Measurements from ENCODE around the gene RHOH. TPM values are rescaled to one million over a fixed set of nuclear protein-coding genes. Genes with fewer than 3 reads are reported as not detected.
A peak's percentile ranks its signal among the peaks of the same experiment; 100 is the strongest.
"Not testable (repeated sequence)": the region's sequence is repeated elsewhere in the genome, so short reads cannot be mapped to it uniquely, and the experiment has no call there.

RHOH gene, protein sequence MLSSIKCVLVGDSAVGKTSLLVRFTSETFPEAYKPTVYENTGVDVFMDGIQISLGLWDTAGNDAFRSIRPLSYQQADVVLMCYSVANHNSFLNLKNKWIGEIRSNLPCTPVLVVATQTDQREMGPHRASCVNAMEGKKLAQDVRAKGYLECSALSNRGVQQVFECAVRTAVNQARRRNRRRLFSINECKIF
- total RNA-seq, result 164 TPM

DNA sequence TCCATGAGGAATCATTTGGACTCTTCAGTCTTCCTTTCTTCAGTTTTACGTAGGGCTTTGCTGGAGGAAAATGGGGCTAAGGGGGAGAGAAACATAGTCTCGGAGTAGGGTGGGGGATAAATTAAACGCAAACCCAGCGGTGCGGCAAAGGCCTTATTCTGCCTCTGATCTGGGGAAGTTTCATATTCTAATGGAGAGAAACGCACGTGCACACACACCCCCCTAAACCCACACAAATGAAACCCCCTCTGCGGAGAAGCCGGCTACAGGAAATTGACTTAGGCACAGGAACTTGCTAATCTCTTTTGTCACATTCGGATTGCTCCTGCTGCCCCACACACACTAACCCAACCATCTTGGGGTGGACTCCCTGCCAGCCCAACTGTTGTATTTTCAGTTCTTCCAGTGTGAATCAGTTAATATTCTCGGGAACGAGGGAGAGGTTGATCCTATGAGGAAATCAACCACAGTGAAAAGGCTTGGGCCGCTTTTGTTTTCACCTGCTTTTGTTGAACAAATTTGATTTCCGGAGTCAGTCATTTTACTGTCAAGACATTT lies at the start of gene RHOH:
Gene RHOH (plus strand): TSS at position 308 of the 558 bp plus-strand sequence. CDS start 46,356 bp downstream, outside the sequence.
- Histone ChIP-seq H3K27me3 (ENCODE audit: insufficient read depth, low read length) (no peaks in the 10 kb centered on the region), H3K4me3 (ENCODE audit: low read length) (peak within 1 kb of the TSS; percentile 91), H3K9me3 (ENCODE audit: low read depth, low read length) (no peaks in the 10 kb centered on the region), H3K4me1 (ENCODE audit: insufficient read depth, low read length) (peaks cover 90% of the 10 kb centered on the region)

DNA sequence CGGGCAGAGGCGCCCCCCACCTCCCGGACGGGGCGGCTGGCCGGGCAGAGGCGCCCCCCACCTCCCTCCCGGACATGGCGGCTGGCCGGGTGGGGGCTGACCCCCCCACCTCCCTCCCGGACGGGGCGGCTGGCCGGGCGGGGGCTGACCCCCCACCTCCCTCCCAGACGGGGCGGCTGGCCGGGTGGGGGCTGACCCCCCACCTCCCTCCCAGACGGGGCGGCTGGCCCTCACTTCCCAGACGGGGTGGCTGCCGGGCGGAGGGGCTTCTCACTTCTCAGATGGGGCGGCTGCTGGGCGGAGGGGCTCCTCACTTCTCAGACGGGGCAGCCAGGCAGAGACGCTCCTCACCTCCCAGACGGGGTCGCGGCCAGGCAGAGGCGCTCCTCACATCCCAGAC lies 49.3 kb upstream of the RHOH start:
- H3K27me3 ChIP-seq (ENCODE audit: insufficient read depth, low read length); H3K9me3 ChIP-seq (ENCODE audit: low read depth, low read length); H3K4me1 ChIP-seq (ENCODE audit: insufficient read depth, low read length); H3K4me3 ChIP-seq (ENCODE audit: low read length): not testable (repeated sequence)

DNA sequence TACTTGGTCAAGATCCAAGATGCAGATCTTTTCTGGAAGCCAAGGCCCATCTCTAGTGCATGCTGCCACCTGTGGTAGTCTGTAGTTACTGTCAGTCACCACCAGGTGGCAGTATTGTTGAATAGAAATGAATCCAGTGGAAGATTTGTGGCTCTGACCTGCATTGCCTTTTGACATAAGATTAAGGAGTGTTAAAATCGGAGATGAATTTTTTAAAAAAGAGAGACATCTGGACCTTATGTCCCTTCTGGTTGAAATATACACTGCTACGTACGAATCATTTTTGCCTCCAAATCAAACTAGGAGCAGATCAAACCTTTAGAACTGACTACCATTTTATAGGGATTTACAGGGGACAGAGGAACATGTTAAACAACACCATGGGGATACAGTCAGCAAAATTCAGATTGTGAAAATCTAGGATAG lies 46.9 kb upstream of the RHOH start:
- no peaks in the 10 kb centered on the region for H3K27me3 ChIP-seq (ENCODE audit: insufficient read depth, low read length)
- no peaks in the 10 kb centered on the region for H3K4me1 ChIP-seq (ENCODE audit: insufficient read depth, low read length)
- H3K4me3 ChIP-seq (ENCODE audit: low read length), result no peak overlapping the region
- no peaks in the 10 kb centered on the region for H3K9me3 ChIP-seq (ENCODE audit: low read depth, low read length)

DNA sequence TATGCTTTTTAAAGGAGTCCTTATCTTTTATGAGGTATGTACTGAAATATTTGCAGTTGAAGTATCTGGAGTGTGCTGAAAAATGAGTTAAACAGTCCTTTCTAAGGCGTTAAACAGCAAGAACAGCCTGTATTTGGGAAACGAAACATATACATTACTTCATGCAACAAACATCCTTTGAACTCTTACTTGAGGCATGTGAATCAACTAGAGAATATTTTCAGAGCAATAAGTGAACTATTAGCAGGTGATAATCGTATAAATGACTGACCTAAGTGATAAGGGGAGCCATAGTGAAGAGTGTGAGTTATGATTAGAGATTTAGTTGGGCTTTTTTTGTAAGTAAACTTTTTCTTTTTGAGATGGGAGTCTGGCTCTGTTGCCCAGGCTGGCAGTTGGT lies 45.9 kb upstream of the RHOH start:
- Histone ChIP-seq H3K9me3 (ENCODE audit: low read depth, low read length) (no peaks in the 10 kb centered on the region), H3K4me1 (ENCODE audit: insufficient read depth, low read length) (no peaks in the 10 kb centered on the region), H3K27me3 (ENCODE audit: insufficient read depth, low read length) (no peaks in the 10 kb centered on the region), H3K4me3 (ENCODE audit: low read length) (no peak overlapping the region)

DNA sequence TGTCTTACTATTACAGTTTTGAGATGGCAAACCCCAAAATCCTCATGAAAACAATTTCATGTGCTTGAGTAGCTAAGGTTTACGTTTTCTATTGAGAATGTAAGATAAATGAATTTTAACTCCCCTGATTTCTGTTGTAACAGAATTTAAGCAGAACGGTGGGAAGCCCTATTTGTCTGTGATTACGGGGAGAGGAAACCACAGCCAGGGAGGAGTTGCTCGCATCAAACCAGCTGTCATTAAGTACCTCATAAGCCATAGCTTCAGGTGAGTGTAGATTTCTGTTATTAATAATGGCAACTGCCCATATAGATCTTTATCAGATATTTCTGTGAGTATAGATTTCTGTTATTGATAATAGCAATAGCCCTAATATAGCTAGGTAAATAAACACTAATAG lies 44.2 kb upstream of the RHOH start:
- H3K4me3 ChIP-seq (ENCODE audit: low read length), result no peak overlapping the region

DNA sequence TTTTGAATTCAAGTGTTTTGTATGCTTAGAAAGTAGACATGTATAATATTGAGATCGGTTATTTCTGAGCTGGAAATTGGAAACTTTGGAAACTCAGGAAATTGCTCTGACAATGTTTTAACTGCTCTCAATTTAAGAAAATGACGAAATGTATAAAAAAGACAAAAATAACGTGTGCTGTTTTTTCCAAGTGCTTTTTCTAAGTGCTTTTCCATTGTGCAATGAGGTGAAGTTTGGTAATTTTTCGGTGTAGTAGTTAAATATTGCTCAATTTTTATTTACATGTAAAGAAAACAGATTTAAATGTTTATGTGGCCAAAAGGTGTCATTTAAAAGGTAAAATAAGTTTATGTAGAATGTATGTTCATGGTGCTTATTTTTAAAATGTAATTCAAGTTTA lies 39.4 kb upstream of the RHOH start:
- no peak overlapping the region for H3K4me3 ChIP-seq (ENCODE audit: low read length)
- no peaks in the 10 kb centered on the region for H3K27me3 ChIP-seq (ENCODE audit: insufficient read depth, low read length)
- no peaks in the 10 kb centered on the region for H3K4me1 ChIP-seq (ENCODE audit: insufficient read depth, low read length)
- no peaks in the 10 kb centered on the region for H3K9me3 ChIP-seq (ENCODE audit: low read depth, low read length)

More for the DNA sequence above, 44.2 kb upstream of the RHOH start:
- Histone ChIP-seq H3K27me3 (ENCODE audit: insufficient read depth, low read length) (no peaks in the 10 kb centered on the region), H3K4me1 (ENCODE audit: insufficient read depth, low read length) (no peaks in the 10 kb centered on the region), H3K9me3 (ENCODE audit: low read depth, low read length) (no peaks in the 10 kb centered on the region)

DNA sequence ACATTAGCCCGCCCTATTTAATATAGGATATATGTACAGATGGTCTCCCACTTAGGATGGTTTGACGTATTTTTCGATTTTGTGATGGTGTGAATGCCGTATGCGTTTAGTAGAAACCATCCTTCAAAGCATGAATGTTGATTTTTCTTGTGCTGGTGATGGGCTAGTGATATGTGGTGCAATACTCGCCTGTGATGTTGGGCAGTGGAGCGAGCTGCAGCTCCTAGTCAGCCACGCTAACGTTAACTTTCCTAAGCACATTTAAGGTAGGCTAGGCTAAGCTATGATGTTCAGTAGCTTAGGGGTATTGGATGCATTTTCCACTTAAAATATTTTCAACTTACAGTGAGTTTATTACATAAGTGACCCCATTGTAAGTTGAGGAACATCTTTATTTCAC lies 36.6 kb upstream of the RHOH start:
- H3K27me3 ChIP-seq (ENCODE audit: insufficient read depth, low read length), result no peaks in the 10 kb centered on the region

DNA sequence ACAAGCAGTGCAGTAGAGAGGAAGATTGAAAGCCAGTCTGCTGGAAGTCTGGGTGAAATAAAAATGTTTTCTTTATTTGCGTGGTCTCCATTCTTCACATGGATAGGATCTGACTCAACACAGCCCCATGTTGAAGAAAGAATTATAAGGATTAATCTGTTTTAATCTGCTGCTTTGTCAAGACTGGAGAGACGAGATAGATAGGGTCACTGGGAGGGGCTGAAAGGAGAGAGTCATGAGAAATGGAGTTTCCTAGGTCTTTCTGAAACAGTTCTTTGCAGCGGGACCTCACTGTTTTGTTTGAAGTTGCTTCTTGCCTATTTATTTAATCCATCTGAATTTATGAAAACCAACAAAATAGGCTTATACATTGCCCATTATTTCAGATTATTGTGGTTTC lies 32.4 kb upstream of the RHOH start:
- no peaks in the 10 kb centered on the region for H3K4me1 ChIP-seq (ENCODE audit: insufficient read depth, low read length)

More for the DNA sequence above, 36.6 kb upstream of the RHOH start:
- no peaks in the 10 kb centered on the region for H3K9me3 ChIP-seq (ENCODE audit: low read depth, low read length)
- H3K4me3 ChIP-seq (ENCODE audit: low read length), result no peak overlapping the region
- H3K4me1 ChIP-seq (ENCODE audit: insufficient read depth, low read length), result no peaks in the 10 kb centered on the region

DNA sequence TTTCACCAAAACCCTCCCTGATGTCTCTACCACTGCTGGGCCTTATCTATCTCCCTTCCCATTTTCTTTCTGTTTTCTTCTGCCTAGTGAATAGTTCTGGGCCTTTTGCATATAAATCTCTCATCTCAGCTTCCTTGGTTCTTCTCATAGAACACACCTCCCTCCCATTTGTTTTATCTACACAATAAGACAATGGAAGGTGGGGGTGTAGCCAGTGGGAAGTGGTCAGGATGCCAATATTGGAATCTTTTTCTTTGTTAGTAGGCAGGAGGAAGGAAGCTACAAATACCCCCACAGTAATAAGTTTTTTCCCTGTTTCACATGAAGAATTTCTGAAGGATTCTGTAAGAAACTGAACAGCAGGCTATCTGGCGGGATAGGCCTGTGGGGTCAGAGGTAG lies 30.9 kb upstream of the RHOH start:
- no peaks in the 10 kb centered on the region for H3K4me1 ChIP-seq (ENCODE audit: insufficient read depth, low read length)
- H3K4me3 ChIP-seq (ENCODE audit: low read length), result no peak overlapping the region
- no peaks in the 10 kb centered on the region for H3K27me3 ChIP-seq (ENCODE audit: insufficient read depth, low read length)
- peaks cover 6% of the 10 kb centered on the region for H3K9me3 ChIP-seq (ENCODE audit: low read depth, low read length)

More for the DNA sequence above, 32.4 kb upstream of the RHOH start:
- peaks cover 6% of the 10 kb centered on the region for H3K9me3 ChIP-seq (ENCODE audit: low read depth, low read length)
- no peaks in the 10 kb centered on the region for H3K27me3 ChIP-seq (ENCODE audit: insufficient read depth, low read length)
- no peak overlapping the region for H3K4me3 ChIP-seq (ENCODE audit: low read length)

DNA sequence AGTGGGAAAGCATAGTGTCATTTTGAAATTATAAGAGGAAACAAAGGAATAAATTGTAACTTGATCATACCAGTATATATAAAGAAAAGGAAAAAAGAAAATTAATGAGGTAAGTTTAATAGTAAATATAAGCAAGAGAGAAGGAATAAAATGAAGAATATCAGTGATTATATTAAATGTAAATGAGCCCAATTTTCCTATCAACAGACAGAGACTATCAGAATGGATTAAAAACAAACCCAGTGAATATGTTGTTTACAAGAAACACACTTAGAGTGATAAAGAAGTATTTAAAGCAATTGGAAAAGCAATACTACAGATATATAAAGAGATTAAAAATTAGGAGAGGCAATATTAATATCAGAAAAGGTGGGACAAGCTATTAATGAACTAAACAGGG lies 28.8 kb upstream of the RHOH start:
- H3K4me3 ChIP-seq (ENCODE audit: low read length), result no peak overlapping the region
- H3K9me3 ChIP-seq (ENCODE audit: low read depth, low read length), result peaks cover 6% of the 10 kb centered on the region
- H3K4me1 ChIP-seq (ENCODE audit: insufficient read depth, low read length), result peaks cover 3% of the 10 kb centered on the region
- H3K27me3 ChIP-seq (ENCODE audit: insufficient read depth, low read length), result no peaks in the 10 kb centered on the region

DNA sequence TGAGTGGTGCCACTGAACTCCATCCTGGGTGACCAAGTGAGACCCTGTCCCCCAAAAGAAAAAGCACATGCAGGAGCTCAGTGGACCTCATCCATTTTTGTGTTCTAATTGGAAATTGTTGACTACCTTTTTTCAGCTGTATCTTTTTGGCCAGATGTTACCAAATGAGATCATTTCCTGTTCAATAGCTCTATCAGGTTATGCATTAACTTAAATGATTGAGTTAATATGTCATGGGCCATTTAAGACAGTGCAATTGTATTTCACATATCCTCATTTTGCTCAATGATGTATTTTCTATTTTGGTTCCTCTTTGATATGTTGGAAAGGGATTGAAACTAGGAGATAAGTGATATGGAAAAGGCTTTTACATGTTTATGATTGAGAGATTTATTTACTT lies 26.2 kb upstream of the RHOH start:
- Histone ChIP-seq H3K4me3 (ENCODE audit: low read length) (no peak overlapping the region), H3K4me1 (ENCODE audit: insufficient read depth, low read length) (peaks cover 15% of the 10 kb centered on the region), H3K27me3 (ENCODE audit: insufficient read depth, low read length) (no peaks in the 10 kb centered on the region), H3K9me3 (ENCODE audit: low read depth, low read length) (peaks cover 6% of the 10 kb centered on the region)

DNA sequence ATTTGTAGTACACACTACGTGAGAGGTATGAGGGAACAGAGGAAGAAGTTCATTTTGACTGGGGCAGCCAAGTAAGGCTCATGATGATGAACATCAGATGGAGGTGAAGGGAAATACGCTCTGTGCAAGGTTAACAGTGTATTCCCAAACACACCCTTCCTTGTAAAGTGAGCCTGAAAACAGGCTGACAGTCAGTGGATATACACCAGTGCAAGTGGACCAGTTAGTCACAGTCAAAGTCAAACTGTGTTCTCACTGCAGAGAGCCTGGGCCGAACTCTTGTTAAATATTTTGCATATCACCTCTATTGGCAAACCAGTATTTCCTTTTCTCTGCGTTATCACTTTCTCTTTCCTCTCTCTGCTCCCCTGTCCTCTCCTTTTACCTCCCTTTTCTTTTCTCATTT lies 23.4 kb upstream of the RHOH start:
- Histone ChIP-seq H3K9me3 (ENCODE audit: low read depth, low read length) (no peaks in the 10 kb centered on the region), H3K4me1 (ENCODE audit: insufficient read depth, low read length) (peaks cover 15% of the 10 kb centered on the region), H3K27me3 (ENCODE audit: insufficient read depth, low read length) (no peaks in the 10 kb centered on the region), H3K4me3 (ENCODE audit: low read length) (no peak overlapping the region)

DNA sequence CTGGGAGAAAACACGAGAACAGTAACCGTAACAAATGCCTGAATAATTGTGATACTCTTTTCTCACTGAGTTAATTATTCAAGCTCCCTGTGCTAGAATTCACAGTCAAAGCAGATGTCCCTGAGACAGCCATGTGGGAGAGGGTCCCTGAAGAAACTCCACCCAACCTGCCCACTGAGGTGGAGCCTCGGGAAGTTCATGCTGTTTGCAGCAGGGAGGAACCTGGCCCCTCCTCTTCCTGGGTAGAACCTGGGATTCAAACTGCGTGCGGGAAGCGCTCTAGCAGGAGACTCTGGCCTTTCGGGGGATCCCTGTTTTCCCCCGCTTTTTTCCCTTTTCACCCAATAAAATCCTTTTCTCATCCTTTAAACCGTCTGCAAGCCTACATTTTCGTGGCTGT lies 20.2 kb upstream of the RHOH start:
- H3K4me3 ChIP-seq (ENCODE audit: low read length), result no peak overlapping the region
- H3K27me3 ChIP-seq (ENCODE audit: insufficient read depth, low read length), result no peaks in the 10 kb centered on the region
- H3K4me1 ChIP-seq (ENCODE audit: insufficient read depth, low read length), result peaks cover 23% of the 10 kb centered on the region
- H3K9me3 ChIP-seq (ENCODE audit: low read depth, low read length), result no peaks in the 10 kb centered on the region

DNA sequence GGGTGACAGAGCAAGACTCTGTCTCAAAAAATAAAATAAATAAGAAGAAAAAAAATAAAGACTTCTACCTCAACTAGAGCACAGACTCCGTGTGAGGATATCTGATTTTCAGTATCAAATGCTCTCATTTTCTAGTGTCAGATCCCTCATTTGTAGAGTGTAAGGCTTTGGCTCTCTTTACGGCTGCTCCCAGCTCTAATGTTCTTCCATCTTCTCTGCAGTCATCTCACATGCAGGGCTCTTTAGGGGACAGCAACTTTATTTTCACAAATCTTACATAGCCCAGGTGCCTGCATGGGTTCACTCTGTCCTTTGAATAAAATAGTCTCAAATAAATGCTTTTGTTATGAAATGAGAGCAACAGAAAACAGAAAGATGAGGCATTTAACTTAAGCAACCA lies 19.2 kb upstream of the RHOH start:
- Histone ChIP-seq H3K4me3 (ENCODE audit: low read length) (no peak overlapping the region), H3K27me3 (ENCODE audit: insufficient read depth, low read length) (no peaks in the 10 kb centered on the region), H3K4me1 (ENCODE audit: insufficient read depth, low read length) (peaks cover 33% of the 10 kb centered on the region), H3K9me3 (ENCODE audit: low read depth, low read length) (no peaks in the 10 kb centered on the region)

DNA sequence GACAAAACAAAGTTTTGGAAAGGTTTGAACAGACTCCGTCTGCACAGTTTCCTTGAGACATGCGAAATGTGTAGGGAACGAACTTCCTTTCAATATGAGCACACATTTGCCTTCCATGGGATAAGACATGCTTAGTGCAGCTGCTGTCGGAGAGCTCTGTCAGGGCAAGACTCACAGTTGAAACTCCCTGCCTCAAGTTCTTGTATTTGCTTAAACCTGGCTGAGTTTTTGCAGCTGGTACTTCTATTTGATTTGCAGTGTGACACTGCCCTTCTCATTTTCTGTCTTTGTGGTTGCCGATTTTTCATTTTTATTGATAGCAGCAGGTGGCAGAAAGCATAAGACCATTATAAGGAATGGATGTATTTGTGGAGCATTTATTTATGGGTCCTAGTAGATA lies 18.2 kb upstream of the RHOH start:
- H3K4me1 ChIP-seq (ENCODE audit: insufficient read depth, low read length), result peaks cover 31% of the 10 kb centered on the region
- no peak overlapping the region for H3K4me3 ChIP-seq (ENCODE audit: low read length)
- no peaks in the 10 kb centered on the region for H3K27me3 ChIP-seq (ENCODE audit: insufficient read depth, low read length)
- H3K9me3 ChIP-seq (ENCODE audit: low read depth, low read length), result no peaks in the 10 kb centered on the region

DNA sequence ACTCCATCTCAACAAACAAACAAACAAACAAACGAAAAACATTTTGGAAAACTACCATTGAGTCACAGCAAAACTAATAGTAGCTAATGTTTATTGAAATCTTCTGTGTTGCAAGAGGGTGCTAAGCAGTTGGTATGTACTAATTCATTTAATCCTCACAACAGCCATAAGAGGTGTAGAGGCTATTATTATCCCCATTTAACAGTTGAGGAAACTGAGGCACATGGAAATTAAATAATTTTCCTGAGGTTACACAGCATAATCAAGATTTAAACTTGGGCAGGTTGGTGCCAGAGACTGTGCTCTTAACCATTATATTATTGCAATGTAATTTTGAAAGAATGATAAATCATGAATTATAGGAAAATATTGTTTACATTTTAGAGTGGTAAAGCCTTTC lies 17.5 kb upstream of the RHOH start:
- Histone ChIP-seq H3K27me3 (ENCODE audit: insufficient read depth, low read length) (no peaks in the 10 kb centered on the region), H3K9me3 (ENCODE audit: low read depth, low read length) (no peaks in the 10 kb centered on the region), H3K4me3 (ENCODE audit: low read length) (no peak overlapping the region), H3K4me1 (ENCODE audit: insufficient read depth, low read length) (peaks cover 29% of the 10 kb centered on the region)

Data from mononuclear cell (primary cell).